Left ventricle myocardium superior (tissue), 1 donor: Measurements from ENCODE around the gene RNU6-9. TPM values are rescaled to one million over a fixed set of nuclear protein-coding genes. Genes with fewer than 3 reads are reported as not detected.

Experiments
- ATAC-seq: fragments of 200-7000 bp; cut with Tn5 transposase; one replicate; pipeline ENCODE4 v1.9.1; 2020; ENCODE audit warnings: mild to moderate bottlenecking, moderate library complexity
- DNase-seq: peaks from one replicate; pipeline ENCODE4 v3.0.0-alpha.2; 2020
- intact Hi-C: fragments of 100-400 bp; cut with micrococcal nuclease; formaldehyde crosslinking; loops from one replicate; pipeline ENCODE4 v1.11.0; 2022
- total RNA-seq: library from RNA; stranded (reverse); fragmentation: NEBNext Ultra II Directional; extraction: Animal tissue kit (Norgen Biotek cat#: 25700); gene quantifications from one replicate; pipeline ENCODE4 v1.2.1, GENCODE V29; 2021
- donor health status: DM: no; HTN: yes; CAD: no; lungs with severe emphysema.

Gene RNU6-9
- total RNA-seq, 1 donor from 2014 or later, result not detected

DNA sequence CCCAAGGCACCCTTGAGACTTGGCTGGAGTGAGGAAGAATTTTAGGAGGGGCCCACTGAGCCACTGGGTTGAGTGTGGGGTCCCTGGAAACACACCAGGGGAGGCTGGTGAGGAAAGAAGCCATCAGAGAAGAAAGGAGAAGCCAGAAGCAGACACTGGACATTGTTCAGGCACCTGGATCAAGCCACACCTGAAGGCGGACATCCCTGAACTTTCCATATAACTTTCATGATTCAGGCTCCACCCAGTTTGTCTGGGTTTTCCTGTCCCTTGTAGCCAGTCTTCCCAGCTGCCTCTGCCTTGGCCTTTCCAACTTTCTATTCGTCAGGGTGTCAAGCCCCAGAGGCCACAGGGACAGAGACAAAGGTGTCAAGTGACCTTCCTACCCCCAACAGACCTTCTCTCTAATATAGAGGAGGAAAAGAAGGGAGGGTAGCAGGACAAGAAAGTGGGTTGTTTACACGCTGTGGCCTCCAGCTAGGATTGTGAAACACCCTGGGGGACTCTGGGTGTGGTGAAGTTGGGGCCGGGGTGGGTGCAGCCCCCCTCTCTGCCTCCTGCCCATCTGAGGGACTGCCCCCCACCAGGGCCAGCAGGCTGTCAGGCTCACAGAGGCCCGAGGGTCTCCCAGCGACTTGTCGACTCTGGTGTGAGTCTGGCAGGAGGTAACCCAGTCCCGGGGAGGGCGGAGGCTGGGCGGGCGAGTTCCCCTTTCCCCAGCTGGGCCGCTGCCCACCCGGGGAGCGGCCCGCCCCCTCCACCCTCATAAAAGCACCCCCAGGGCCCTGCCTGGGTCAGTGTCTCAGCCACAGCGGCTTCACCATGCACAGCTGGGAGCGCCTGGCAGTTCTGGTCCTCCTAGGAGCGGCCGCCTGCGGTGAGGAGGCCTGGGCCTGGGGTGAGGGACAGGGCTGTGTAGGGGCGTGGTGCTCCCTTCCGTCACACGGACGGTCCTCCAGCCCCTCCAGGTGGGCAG, 34.1 kb upstream of the RNU6-9 start, which contains the start of gene CFD:
TSS of gene CFD (plus strand) at position 797 of the 976 bp plus-strand sequence. CDS start at position 823, 26 bp downstream.
- DNase-seq (peak; percentile 87), ATAC-seq (peak; percentile 78)
- intact Hi-C loops, result no loop called here

DNA sequence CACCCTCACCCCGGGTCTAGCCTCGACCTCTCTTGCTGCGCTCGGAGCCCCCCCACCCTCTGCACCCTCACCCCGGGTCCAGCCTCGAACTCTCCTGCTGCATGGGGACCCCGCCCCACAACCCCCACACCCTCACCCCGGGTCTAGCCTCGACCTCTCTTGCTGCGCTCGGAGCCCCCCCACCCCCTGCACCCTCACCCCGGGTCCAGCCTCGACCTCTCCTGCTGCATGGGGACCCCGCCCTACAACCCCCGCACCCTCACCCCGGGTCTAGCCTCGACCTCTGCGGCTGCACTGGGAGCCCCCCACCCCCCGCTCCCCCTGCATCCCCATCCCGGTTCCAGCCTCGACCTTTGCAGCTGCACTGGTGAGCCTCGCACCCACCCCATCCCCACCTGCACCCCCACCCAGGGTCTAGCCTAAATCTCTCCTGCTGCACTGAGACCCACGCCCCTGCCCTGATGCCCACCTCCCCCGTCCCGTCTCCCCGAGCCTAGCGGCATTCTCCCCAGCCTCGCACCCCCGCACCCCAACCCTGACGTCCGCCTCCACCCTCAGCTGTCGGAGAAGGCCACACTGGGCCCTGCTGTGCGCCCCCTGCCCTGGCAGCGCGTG, 32.0 kb upstream of the RNU6-9 start:
- intact Hi-C loops, result no loop called here
- no peak for ATAC-seq
- DNase-seq, result no peak

DNA sequence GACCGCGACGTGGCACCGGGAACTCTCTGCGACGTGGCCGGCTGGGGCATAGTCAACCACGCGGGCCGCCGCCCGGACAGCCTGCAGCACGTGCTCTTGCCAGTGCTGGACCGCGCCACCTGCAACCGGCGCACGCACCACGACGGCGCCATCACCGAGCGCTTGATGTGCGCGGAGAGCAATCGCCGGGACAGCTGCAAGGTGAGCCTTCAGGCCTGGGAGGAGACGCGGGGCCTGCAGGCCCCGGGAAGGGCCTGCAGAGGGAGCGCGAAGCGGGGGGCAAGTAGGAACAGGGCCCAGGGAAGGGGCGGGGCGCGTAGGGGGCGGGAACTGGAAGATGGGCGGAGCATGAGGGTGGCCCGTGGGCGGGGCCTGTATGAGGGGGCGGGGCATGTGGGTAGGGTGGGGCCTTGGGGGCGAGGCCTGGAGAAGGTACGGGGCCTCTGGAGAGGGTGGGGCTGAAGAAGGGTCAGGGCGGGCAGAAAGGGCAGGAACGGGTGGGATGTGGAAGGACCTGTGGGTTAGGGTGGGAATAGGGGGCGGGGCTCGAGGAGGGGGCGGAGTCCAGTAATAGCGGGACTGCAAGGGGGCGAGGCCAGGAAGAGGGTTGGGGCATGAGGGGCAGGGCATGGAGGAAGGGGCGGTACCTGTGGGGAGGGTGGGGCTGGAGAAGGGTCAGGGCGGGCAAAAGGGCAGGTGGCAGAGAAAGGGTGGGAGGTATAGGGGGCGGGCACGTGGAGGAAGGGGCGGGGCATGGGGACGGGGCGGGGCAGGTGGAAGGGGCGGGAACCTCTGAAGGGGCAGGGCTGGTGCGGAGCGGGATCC, 31.3 kb upstream of the RNU6-9 start:
- intact Hi-C loops, result no loop called here
- DNase-seq, result peak; percentile 60
- peak; percentile 0 for ATAC-seq

DNA sequence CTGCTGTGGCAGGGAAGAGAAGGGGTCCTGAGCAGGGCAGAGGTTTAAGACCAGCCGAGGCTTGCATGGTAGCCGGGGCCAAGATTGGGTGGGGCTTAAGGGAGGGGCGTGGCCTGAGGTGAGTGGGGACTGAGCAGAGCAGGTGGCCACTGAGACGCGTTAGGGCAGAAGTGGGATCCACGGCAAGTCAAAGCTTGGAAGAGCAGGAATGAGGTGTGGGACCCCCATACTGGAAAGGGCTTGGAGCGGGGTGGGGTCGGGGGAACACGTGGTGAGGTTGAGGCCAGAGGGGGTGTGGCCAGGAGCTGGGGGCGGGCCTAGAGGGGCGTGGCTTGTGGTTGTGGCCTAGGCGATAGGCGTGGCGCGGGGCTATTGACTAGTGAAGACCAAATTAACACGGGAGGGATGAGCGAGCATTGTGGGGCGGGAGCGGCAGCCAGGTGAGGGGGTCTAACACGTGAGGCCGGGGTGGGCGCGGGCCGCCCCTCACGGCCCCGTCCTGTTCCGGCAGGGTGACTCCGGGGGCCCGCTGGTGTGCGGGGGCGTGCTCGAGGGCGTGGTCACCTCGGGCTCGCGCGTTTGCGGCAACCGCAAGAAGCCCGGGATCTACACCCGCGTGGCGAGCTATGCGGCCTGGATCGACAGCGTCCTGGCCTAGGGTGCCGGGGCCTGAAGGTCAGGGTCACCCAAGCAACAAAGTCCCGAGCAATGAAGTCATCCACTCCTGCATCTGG, 30.5 kb upstream of the RNU6-9 start:
- peak; percentile 76 for DNase-seq
- intact Hi-C loops, result no loop called here
- ATAC-seq, result no peak

DNA sequence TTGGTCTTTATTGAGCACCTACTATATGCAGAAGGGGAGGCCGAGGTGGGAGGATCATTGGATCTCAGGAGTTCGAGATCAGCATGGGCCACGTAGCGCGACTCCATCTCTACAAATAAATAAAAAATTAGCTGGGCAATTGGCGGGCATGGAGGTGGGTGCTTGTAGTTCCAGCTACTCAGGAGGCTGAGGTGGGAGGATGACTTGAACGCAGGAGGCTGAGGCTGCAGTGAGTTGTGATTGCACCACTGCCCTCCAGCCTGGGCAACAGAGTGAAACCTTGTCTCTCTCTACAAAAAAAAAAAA, 30.0 kb upstream of the RNU6-9 start:
- intact Hi-C loops, result no loop called here
- DNase-seq, result no peak
- no peak for ATAC-seq

DNA sequence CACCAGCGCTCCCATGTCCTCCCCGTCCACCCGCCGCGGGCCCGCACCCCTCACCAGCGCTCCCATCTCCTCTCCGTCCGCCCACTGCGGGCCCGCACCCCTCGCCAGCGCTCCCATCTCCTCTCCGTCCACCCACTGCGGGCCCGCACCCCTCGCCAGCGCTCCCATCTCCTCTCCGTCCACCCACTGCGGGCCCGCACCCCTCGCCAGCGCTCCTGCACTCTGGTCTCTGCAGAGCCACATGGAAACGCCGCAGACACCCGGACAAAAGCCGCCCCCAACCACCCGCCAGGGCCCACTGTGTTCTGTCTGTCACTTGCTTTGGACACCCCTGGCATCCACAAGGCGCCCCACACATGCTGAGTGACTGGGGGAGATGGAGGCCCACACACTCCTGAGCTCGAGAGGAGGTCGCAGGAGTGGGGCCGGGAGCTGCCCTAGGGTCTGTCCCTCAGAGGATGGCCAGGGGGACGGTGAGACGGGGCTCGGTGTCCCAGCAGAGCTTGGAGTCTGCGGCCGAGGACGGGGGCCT, 26.4 kb upstream of the RNU6-9 start:
- ATAC-seq (no peak), DNase-seq (peak; percentile 38)
- intact Hi-C loops, result no loop called here

DNA sequence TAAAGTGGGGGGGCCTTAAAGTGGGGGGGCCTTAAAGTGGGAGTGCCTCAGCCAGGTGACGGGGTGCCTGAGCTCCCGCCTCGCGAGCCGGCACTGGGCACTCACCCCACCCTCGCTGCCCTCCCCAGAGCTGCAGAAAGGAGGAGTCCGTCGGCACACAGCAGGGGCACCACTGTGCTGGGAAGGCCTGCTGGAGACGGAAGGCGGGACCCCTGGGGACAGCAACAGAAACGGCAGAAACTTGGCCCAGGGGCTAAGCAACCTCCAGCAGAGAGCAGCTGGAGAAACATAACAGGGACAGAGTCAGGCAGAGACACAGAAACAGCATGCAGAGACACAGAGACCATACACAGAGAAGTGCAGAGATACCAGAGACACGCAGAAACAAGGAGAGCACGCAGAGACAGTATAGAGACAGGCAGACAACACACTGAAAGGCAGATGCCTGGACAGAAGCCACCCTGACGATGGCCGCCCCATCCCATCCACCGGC, 25.9 kb upstream of the RNU6-9 start:
- intact Hi-C loops, result no loop called here
- ATAC-seq, result peak; percentile 7
- DNase-seq, result peak; percentile 61

DNA sequence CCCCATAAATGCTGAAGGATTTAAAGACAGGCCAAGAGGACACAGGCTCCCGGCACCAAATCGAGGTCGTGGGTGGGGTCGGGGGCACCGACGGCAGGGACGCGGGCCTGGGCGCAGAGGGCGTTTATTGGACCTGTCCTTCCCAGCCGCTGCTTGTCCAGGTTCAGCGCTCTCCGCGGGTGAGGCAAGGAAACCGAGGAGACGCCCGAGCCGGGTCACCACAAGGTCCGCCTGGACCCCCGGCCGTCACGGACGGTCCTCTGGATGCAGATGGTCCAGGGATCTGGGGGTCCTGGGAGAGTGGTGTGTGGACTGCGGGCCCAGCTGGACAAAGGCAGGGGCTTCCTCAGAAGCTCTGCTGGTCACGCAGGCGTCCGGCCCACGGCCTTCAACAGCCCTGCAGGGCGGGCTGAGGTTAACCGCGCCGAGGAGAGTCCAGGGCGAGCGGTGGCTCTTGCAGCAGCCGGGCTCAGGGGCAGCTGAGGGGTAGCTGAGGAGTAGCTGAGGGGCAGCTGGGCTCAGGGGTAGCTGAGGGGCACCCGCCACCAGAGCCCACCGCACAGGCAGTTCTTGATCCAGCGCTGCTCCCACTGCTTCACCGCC, 25.3 kb upstream of the RNU6-9 start:
- no peak for ATAC-seq
- peak; percentile 50 for DNase-seq
- intact Hi-C loops, result no loop called here

DNA sequence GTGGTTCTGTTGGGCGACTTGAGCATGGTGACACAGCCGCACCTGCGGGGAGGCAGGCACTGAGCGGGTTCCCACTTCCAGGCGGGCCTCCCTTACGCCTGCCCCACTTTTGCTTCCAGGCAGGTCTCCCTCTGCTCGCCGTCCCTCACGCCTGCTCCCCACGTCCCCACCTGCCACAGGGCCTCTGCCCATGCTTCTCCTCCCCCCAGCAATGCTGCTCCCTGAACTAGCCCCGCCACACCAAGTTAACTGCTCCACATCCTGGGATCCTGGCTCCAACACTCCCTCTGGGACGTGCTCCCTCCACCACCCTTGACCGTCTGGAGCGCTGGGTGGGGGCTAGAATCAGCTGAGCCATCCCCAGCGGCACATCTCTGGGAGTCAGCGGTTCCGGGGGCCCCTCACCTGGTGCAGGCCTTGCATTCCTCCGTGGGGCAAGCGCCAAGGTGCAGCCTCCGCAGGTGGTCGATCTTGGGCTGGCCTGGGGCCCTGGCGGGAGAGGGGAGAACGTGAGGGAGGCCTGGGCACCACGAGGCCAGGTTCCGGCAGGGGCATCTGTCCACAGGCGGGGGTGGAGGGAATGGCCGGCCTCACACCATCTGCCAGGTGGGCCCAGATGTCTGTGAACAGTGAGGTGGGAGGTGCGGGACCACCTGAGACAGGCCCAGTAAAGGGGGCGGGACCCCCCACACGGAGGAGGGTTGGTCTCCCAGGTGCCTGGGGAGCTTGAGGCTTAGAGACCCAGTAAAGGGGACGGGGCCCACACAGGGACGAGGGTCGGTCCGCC, 24.6 kb upstream of the RNU6-9 start:
- no peak for ATAC-seq
- intact Hi-C loops, result no loop called here

DNA sequence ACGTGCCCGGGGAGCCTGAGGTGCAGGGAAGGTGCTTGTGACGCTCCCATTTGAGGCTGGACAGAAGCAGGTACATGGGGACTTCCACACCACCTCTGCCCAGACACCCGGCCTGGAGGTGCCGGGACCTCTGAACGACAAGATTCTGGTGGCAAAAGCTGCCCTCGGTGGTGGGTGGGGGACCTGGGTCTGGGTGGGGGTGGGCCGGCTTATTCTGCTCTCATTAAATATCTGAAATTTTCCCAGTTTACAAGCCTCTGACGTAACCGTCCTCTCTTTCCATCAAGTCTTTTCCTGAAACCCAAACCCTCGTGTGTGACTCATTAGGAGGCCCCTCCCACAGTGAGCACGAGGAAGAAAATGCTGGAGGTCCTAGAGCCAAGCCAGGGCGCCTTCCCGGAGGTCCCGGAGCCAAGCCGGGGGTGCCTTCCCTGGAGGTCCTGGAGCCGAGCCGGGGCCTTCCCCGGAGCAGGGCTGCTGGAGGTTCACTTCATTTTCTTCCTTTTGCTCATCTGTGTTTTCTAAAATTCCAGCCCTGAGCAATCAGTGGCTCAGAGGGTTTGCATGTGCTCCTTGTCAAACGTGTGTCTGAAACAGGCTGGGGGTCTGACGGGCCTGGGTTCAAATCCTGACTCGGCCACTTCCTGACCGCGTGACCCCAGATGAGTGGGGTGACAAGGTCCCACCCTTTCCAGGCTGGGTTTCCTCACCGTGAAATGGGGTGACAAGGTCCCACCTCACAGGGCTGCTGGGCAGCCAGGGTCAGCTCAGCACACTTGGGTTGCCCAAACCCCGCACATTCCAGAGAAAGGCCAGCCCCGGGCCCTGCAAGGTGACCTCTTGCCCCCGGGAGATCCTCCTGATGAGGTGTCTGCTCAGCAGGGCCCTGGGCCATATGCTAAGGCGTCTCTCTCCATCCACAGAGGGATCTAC, 23.8 kb upstream of the RNU6-9 start:
- ATAC-seq (peak; percentile 33), DNase-seq (peak; percentile 76)
- intact Hi-C loops, result no loop called here

More for the DNA sequence above, 24.6 kb upstream of the RNU6-9 start:
- peak; percentile 48 for DNase-seq

DNA sequence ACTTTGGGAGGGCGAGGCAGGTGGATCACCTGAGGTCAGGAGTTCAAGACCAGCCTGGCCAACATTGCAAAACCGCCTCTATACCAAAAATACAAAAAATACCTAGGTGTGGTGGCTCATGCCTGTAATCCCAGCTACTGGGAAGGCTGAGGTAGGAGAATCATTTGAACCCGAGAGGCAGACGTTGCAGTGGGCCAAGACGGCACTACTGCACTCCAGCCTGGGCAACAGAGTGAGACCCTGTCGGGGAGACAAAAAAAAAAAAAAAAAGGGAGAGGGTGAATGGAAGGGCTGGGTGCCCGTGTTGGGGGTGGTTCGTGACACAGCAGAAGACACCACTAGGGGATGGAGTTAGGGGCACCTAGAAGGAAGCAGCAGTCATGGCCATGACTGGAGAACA, 23.0 kb upstream of the RNU6-9 start:
- DNase-seq, result no peak
- ATAC-seq, result no peak
- intact Hi-C loops, result no loop called here

DNA sequence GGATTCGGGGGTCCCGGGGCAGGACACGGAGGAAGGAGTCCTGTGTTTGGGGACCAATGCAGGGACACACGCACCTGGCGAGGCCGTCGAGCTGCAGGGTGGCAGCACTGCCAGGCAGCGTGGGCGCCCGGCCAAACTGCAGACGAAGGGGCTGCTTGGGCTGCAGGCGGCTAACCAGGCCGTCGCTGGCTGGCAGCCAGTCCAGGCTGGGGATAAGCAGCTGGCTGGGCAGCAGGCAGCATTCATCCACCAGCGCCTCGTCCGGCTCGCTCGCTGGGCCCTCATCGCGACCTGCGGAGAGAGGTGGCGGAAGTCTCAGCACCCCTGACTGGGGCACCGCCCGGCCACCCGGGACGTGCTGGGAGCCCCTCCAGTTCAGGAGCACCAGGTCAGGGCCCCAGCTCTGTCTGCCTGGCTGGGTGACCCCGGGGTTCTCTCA, 22.3 kb upstream of the RNU6-9 start:
- ATAC-seq (peak; percentile 34), DNase-seq (peak; percentile 91)
- intact Hi-C loops, result no loop called here

DNA sequence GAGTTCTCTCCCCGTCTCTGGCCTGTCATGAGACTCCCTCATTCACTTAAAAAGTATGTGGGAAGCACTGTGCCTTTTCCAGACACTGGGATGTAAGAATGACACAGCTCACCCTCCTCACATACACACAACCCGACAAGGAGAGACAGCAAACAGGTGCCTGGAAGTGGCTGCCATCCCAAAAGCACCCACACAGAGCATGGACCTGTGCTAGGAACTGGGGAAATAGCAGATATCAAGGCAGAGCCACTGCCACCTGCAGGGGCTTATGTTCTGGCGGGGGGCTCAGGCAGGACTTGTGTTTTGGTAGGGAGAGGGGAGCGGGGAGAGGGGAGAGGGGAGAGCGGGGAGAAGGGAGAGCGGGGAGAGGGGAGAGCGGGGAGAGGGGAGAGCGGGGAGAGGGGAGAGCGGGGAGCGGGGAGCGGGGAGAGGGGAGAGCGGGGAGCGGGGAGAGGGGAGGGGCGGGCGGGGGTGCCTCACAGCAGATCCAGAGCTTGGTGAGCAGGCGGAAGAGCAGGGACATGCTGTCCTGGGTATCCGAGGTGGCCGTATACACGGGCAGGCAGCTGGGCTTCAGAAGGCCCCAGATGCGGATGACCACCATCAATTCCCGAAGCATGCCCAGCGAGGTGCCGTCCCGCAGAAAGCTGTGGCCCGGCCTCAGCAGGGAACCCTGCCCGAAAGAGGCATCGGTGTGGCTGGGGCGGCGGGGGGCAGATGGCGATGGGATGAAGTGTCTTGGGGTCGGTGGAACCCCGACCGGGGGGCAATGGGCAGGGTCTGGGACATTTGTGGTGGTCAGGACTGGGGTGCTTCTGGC, 21.6 kb upstream of the RNU6-9 start:
- intact Hi-C loops, result no loop called here
- no peak for DNase-seq
- no peak for ATAC-seq

DNA sequence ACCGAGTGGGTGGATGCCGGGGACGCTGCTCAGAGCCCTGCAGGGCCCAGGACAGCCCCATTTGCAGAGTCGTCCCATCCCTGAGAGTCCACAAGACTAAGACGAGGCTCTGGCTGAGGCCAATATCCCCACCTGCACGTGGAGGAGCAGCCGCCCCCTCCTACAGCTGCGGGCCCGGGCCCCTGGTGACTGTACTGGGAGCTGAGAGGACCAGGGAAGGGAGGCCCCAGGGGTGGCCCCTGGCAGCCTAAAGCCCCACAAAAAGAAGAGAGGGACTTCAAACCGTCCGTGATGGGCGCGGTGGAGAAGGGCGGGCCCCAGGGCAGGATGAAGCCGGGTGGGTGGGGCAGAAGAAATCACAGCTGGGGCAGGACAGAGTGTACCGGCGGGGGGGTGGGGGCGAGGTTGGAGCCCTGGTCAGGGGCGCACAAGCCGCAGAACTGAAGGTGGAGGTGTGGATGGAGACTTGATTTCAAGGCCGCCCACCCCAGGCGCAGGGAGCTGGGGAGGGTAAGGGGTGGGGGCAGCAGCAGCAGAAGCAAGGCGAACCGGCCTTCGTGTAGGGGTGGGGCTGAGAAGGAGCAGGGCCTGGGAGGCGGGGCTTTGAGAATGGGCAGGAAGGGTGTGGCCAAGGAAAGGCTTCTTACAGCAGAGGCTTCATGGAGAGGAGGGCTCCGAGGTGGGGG, 20.9 kb upstream of the RNU6-9 start:
- intact Hi-C loops, result no loop called here
- peak; percentile 81 for DNase-seq
- peak; percentile 46 for ATAC-seq

DNA sequence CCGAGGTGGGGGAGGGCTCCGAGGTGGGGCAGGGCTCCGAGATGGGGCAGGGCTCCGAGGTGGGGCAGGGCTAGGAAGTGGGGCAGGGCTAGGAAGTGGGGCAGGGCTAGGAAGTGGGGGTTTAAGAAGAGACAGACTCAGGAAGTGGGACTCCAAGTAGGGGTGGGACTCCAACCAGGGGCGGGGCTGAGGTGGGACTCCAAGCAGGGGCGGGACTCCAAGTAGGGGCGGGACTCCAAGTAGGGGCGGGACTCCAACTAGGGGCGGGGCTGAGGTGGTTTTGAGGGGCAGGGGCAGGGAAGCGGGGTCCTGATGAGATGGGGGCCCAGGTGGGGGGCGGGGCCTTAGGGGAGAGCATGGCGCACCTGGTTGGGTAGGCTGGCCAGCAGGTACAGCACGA, 20.2 kb upstream of the RNU6-9 start:
- peak; percentile 11 for ATAC-seq

More for the DNA sequence above, 20.2 kb upstream of the RNU6-9 start:
- DNase-seq, result peak; percentile 62
- intact Hi-C loops, result no loop called here
